ENCODE data around the gene TRIM8.

GRCh38 chr10:102675011-102675665, 30.9 kb downstream of the TRIM8 start:
- TF ChIP-seq CTCF (IDR thresholded peaks at IDR 0.05) = no peak
- no peak for TF ChIP-seq POLR2A (IDR thresholded peaks at IDR 0.05)
